Smooth muscle cell (in vitro differentiated cells): ENCODE results near the gene DCLK1. TPM values are rescaled to one million over a fixed set of nuclear protein-coding genes. Genes with fewer than 3 reads are reported as not detected.
A peak's percentile ranks its signal among the peaks of the same experiment; 100 is the strongest.

Source experiments
- DNase-seq: peaks from one replicate; lab custom pipeline; 2025; ENCODE audit not compliant: unreplicated experiment; lab: John Stamatoyannopoulos, UW
- H2AFZ ChIP-seq: fragments of 200-600 bp; sonication (generic); 2 replicates; pipeline ENCODE4 v1.6.0; 2016; ENCODE audit warnings: antibody characterized with exemption, low read depth, mild to moderate bottlenecking
- H3F3A ChIP-seq: fragments of 200-600 bp; sonication (generic); 2 replicates; pipeline ENCODE4 v1.6.0; 2017; ENCODE audit warnings: antibody characterized with exemption, low read depth
- H3K27ac ChIP-seq: fragments of 200-600 bp; sonication (generic); 2 replicates; pipeline ENCODE4 v1.5.1; 2016; ENCODE audit warnings: low read depth, mild to moderate bottlenecking
- H3K27me3 ChIP-seq: fragments of 200-600 bp; sonication (generic); 2 replicates; pipeline ENCODE4 v1.6.1; 2016; ENCODE audit warnings: low read depth, mild to moderate bottlenecking
- H3K36me3 ChIP-seq: fragments of 200-600 bp; sonication (generic); 2 replicates; pipeline ENCODE4 v1.5.1; 2016; ENCODE audit warnings: low read depth
- H3K4me1 ChIP-seq: fragments of 200-600 bp; sonication (generic); 2 replicates; pipeline ENCODE4 v1.5.1; 2016; ENCODE audit warnings: low read depth
- H3K4me2 ChIP-seq: fragments of 200-600 bp; sonication (generic); 2 replicates; pipeline ENCODE4 v1.6.0; 2016; ENCODE audit warnings: mild to moderate bottlenecking
- H3K4me3 ChIP-seq: fragments of 200-600 bp; sonication (generic); 2 replicates; pipeline ENCODE4 v1.5.1; 2016; ENCODE audit warnings: mild to moderate bottlenecking
- H3K79me2 ChIP-seq: fragments of 200-600 bp; sonication (generic); 2 replicates; pipeline ENCODE4 v1.6.0; 2016; ENCODE audit warnings: low read depth, mild to moderate bottlenecking
- H3K9ac ChIP-seq: fragments of 200-600 bp; sonication (generic); 2 replicates; pipeline ENCODE4 v1.6.0; 2016; ENCODE audit warnings: low read depth
- H3K9me3 ChIP-seq: fragments of 200-600 bp; sonication (generic); replicated peaks from 2 replicates; pipeline ENCODE4 v1.5.1; 2016; ENCODE audit warnings: low read depth
- H4K20me1 ChIP-seq: fragments of 200-600 bp; sonication (generic); 2 replicates; pipeline ENCODE4 v1.6.0; 2016; ENCODE audit warnings: low read depth
- WGBS: methylation state at CpG from one replicate; pipeline ENCODE4 v1.1.7; 2016; ENCODE audit warnings: low lambda C conversion rate; 5-methylcytosine and 5-hydroxymethylcytosine counted together
- polyA plus RNA-seq: library from polyadenylated mRNA; unstranded; fragments of >200 nt; fragmentation: Nextera tagmentation; extraction: Ambion mirVana; gene quantifications from 2 replicates; pipeline ENCODE4 v1.2.1, GENCODE V29; 2016
- total RNA-seq: library from RNA; depleted of rRNA; stranded (reverse); fragments of >200 nt; gene quantifications from 2 replicates; pipeline ENCODE4 v1.2.3, GENCODE V29; 2014
- TF ChIP-seq, protein P1 (sequence below): fragments of 200-600 bp; sonication (generic); IDR thresholded peaks from 2 replicates; pipeline ENCODE4 v1.5.1; 2017; ENCODE audit warnings: borderline replicate concordance, mild to moderate bottlenecking, antibody characterized with exemption; ENCODE audit not compliant: insufficient read depth, poor library complexity, severe bottlenecking

The DCLK1 gene
- total and polyA plus RNA-seq, 2 experiments from 2014 or later: 0.72 TPM; not detected in 1

DNA sequence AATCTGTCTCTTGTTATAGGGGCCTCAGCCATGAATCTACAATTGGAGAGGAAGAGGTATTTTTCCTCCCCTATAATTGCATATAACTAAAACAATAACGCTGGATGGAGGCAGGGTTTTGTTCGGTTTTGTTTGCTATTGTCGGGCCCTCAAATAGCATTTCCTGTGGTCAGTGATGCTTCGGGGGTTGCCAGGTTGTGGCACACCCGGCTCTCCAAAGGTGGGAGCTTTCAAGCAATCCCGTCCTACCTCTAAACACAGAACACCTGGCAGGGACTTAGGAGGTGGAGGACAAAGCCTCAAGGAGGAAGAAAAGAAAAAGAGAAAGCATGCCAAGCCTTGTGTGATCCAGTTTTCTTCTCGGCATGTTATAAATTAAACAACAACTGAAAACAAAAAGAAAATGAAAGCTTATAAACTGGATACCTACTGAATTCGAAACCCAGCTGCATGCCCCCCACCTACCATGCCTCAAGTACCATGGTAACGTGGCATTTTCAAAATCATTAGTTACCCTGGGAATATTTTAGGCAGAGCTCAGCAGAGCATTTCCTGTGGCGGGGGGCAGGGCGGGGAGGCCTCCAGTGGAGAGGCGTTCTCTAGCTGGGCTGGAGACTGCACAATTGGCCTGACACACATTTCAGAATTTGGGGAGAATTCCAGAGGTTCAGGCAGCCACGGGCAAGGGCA is 213.8 kb downstream of the DCLK1 start:
- H3K4me2 ChIP-seq: peak overlapping the region; percentile 6
- H3K9ac ChIP-seq: no peak overlapping the region
- H2AFZ ChIP-seq: peak overlapping the region; percentile 50
- no peaks in the 10 kb centered on the region for H3K79me2 ChIP-seq
- 69% methylated on average over 13 of the region's 13 CpGs for WGBS
- no peak for DNase-seq
- peak overlapping the region; percentile 69 for H3K27ac ChIP-seq
- no peak overlapping the region for H3K4me3 ChIP-seq
- no peaks in the 10 kb centered on the region for H3K36me3 ChIP-seq
- no peaks in the 10 kb centered on the region for H3K9me3 ChIP-seq
- H3K27me3 ChIP-seq: no peaks in the 10 kb centered on the region
- TF ChIP-seq, protein P1, sequence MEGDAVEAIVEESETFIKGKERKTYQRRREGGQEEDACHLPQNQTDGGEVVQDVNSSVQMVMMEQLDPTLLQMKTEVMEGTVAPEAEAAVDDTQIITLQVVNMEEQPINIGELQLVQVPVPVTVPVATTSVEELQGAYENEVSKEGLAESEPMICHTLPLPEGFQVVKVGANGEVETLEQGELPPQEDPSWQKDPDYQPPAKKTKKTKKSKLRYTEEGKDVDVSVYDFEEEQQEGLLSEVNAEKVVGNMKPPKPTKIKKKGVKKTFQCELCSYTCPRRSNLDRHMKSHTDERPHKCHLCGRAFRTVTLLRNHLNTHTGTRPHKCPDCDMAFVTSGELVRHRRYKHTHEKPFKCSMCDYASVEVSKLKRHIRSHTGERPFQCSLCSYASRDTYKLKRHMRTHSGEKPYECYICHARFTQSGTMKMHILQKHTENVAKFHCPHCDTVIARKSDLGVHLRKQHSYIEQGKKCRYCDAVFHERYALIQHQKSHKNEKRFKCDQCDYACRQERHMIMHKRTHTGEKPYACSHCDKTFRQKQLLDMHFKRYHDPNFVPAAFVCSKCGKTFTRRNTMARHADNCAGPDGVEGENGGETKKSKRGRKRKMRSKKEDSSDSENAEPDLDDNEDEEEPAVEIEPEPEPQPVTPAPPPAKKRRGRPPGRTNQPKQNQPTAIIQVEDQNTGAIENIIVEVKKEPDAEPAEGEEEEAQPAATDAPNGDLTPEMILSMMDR: no peak
- H3F3A ChIP-seq: no peaks in the 10 kb centered on the region
- peaks cover 4% of the 10 kb centered on the region for H3K4me1 ChIP-seq
- H4K20me1 ChIP-seq: no peaks in the 10 kb centered on the region

DNA sequence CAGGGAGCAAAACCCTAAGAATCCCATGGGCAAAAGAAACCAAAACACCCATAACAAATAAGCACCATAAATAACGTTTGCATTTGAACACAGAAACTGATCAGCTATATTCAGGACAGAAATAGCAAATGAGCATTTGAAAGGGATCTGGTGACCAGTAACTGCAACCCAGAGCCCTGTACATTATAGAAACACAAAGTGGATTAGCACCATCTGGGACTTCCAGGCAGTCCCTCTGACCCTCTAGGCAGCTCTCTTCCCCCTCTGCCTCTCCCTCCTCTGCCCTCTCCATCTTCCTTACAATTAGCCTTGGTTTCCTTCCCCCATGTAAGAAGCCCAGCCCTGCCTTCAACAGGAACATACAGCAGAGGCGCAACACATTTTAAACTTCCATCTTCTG is 215.0 kb downstream of the DCLK1 start:
- H3K4me3 ChIP-seq: no peak overlapping the region
- no peak overlapping the region for H2AFZ ChIP-seq
- no peak overlapping the region for H3K27ac ChIP-seq
- H3K27me3 ChIP-seq: no peaks in the 10 kb centered on the region
- DNase-seq: no peak
- H3K4me2 ChIP-seq: no peak overlapping the region
- no peaks in the 10 kb centered on the region for H4K20me1 ChIP-seq
- H3K9me3 ChIP-seq: no peaks in the 10 kb centered on the region
- no peak overlapping the region for H3K9ac ChIP-seq
- no peaks in the 10 kb centered on the region for H3K36me3 ChIP-seq
- H3K79me2 ChIP-seq: no peaks in the 10 kb centered on the region
- WGBS: 59% methylated on average over 2 of the region's 2 CpGs
- peaks cover 4% of the 10 kb centered on the region for H3K4me1 ChIP-seq
- no peaks in the 10 kb centered on the region for H3F3A ChIP-seq
- TF ChIP-seq, protein P1: no peak

DNA sequence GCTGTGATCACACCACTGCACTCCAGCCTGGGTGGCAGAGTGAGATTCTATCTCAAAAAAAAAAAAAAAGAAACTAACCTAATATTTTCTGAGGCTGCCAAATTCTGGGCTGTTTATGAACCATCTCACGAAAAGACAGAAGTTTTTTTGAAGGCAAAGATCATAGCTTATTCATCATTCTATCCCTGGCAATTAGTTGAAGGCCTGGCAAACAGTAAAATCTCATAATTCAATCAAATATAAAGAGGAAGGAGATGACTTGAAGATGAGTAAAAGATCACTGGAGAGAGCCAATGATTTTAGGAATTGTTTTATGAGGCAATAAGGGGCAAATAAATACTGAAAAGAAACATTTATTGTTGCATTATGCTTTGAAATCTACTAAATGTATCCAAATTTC is 216.5 kb downstream of the DCLK1 start:
- Histone ChIP-seq H3K27ac (no peak overlapping the region), H3K4me3 (no peak overlapping the region), H3K9me3 (no peaks in the 10 kb centered on the region), H3F3A (no peaks in the 10 kb centered on the region), H3K79me2 (no peaks in the 10 kb centered on the region), H3K4me1 (peaks cover 4% of the 10 kb centered on the region), H3K4me2 (no peak overlapping the region), H4K20me1 (no peaks in the 10 kb centered on the region), H2AFZ (no peak overlapping the region), H3K9ac (no peak overlapping the region), H3K27me3 (no peaks in the 10 kb centered on the region), H3K36me3 (no peaks in the 10 kb centered on the region)
- WGBS: 94% methylated on average over 1 of the region's 1 CpG
- TF ChIP-seq, protein P1: no peak
- DNase-seq: no peak

DNA sequence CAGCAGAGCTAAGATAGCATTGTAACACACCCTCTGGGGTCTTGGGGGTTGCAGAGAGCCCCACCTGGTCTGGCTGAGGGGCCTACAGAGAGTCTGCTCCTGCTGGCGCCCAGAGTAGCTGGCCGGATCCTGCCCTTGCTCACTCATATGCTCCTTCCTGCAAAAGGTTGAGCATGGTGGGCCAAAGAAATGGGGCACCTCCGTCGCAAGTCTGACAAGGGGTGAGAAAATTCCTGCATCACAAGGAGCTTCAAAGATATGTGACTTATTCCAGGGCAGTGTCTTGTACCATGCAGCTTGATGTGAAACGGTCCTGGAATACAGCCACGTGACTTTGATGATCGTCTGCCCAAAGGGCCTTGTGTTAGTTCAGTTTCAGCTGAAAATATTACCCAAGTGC is 218.3 kb downstream of the DCLK1 start:
- Histone ChIP-seq H3F3A (no peaks in the 10 kb centered on the region), H3K9ac (no peak overlapping the region), H2AFZ (no peak overlapping the region), H3K27ac (no peak overlapping the region), H3K36me3 (no peaks in the 10 kb centered on the region), H3K4me2 (no peak overlapping the region), H3K4me3 (no peak overlapping the region), H3K4me1 (peaks cover 4% of the 10 kb centered on the region), H3K9me3 (no peaks in the 10 kb centered on the region), H3K79me2 (no peaks in the 10 kb centered on the region), H3K27me3 (no peaks in the 10 kb centered on the region), H4K20me1 (no peaks in the 10 kb centered on the region)
- DNase-seq: no peak
- TF ChIP-seq, protein P1: no peak
- WGBS: 82% methylated on average over 7 of the region's 7 CpGs
